ENCODE results near the gene LRMDA. TPM values are rescaled to one million over a fixed set of nuclear protein-coding genes. Genes with fewer than 3 reads are reported as not detected.

Gene LRMDA
- total RNA-seq, 1 experiment from 2014 or later, result 20.3 TPM

DNA sequence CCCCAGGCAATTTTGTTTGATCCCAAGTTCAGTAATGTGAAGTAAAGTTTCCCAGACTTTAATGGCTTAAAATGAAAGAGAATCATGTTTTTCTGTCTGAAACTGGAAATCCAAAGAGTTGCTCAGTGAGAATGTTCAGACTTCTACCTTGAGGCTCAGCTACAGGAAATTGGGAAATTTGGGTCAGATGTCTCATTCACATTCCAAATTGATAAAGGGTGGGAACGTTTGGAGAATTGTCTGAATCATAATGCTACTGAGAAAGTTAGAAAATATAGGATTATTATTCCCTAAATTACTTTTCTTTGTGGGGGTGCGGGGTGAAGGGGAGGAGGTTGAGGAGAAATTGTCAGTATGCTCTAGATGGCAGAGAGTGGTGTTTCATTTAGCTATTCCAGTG, 773.9 kb downstream of the LRMDA start:
- in situ Hi-C loops (cut with HindIII; ENCODE audit: low pct_unique_long_range_greater_than_20kb, low sequenced_read_pairs), result no loop called here
- DNase-seq (ENCODE audit: low read depth), result no peak

- in situ Hi-C loops (cut with HindIII; ENCODE audit: low pct_unique_long_range_greater_than_20kb, low sequenced_read_pairs), result no loop called here
- no peak for DNase-seq (ENCODE audit: low read depth)
Observed at GRCh38 chr10:76206797-76207352, 775.5 kb downstream of the LRMDA start.

DNA sequence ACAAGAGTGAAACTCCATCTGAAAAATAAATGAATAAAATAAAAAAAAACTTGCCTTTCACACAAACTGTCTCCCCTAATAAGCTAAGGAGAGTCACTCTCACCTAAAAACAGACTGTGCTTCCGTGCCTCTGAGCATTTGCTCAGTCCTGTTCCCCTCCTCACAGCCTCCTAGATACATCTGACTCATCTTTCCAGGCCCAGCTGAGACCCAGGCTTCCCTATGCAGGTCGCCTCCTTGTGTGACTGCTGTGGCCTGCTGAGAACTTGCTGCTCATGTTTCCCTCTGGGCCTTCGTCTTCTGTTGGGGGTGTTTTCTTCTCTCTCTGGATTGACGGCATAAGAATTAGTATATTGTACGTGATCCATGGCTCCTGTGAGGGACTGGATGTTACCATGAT, 777.7 kb downstream of the LRMDA start:
- in situ Hi-C loops (cut with HindIII; ENCODE audit: low pct_unique_long_range_greater_than_20kb, low sequenced_read_pairs), result no loop called here
- DNase-seq (ENCODE audit: low read depth), result no peak

DNA sequence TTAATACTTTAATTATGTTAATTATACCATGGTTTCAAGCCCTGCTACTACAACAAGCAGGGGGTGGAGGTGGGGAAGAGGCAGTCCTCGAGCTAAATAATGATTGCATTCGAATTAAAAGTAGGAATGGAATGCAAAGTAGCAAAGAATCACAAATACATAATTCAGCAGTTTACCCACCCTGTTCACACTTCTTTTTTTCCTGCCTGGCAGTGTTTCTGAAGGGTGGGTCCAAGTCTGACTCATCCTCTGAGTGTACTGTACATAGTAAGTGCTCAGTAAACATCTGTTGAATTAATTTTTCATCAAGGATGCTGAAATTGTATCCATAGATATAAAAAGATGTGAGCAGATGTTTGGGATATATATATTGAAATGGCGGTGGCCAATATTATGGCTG, 778.8 kb downstream of the LRMDA start:
- DNase-seq (ENCODE audit: low read depth), result no peak
- in situ Hi-C loops (cut with HindIII; ENCODE audit: low pct_unique_long_range_greater_than_20kb, low sequenced_read_pairs), result no loop called here

DNA sequence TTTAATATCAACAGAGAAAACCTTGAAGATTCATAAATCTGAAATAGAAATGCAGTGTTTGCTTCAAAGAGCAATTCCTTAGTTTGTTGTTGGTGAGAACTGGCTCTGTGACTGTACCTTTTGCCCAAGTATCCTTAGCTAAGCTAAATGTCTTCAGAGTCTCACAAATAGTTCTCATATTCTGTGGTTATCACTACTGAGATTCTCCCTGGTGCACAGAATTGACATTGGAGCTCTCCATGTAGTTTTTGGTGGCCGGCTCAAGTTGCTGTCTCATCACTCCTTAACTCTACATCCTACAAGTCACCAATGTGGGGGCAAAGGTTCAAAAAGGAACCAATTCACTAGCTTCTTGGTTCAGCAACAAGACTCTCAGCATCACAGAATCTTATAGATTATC, 780.3 kb downstream of the LRMDA start:
- no peak for DNase-seq (ENCODE audit: low read depth)
- in situ Hi-C loops (cut with HindIII; ENCODE audit: low pct_unique_long_range_greater_than_20kb, low sequenced_read_pairs), result no loop called here

- DNase-seq (ENCODE audit: low read depth), result no peak
- in situ Hi-C loops (cut with HindIII; ENCODE audit: low pct_unique_long_range_greater_than_20kb, low sequenced_read_pairs), result no loop called here
Observed at GRCh38 chr10:76213876-76214275, 782.5 kb downstream of the LRMDA start.

GRCh38 chr10:76218035-76218434, 786.6 kb downstream of the LRMDA start:
- no peak for DNase-seq (ENCODE audit: low read depth)
- in situ Hi-C loops (cut with HindIII; ENCODE audit: low pct_unique_long_range_greater_than_20kb, low sequenced_read_pairs), result no loop called here

DNA sequence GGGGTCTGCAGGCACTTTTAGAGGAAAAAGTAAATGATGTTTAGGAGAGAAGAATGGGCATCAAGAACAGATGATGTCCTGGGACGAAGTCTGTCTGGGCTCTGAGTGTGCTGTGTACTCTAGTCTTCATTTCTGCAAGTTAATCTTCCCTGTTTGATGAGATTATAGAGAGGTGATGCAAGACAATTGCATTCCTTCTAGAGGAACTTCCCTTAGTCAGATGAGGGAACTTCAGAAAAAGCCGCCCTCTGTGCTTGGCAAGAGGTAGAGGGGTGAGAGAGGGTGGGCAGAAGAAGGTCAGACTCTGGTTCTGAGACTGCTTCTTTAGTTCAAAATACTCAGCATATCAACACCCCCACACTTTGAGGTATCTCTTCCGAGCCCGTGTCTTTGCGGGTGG, 797.9 kb downstream of the LRMDA start:
- no peak for DNase-seq (ENCODE audit: low read depth)
- in situ Hi-C loops (cut with HindIII; ENCODE audit: low pct_unique_long_range_greater_than_20kb, low sequenced_read_pairs), result no loop called here

DNA sequence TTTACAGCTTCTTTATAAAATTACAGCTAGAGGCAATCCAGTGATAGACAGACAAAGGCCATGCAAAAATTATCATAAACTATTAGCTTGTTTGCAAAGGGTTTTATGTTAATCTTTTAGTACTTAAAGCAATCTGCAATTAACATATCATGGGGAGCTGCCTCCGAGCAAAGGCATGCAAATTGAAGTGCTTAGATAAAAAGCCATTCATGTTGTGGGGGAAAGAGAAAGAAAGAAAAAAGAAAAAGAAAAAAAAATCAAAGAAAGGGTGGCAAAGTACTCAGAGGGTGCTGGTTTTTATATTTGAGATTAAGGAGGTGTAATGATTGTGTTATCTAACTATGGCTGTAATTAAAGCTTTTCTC, 799.5 kb downstream of the LRMDA start:
- no peak for DNase-seq (ENCODE audit: low read depth)
- in situ Hi-C loops (cut with HindIII; ENCODE audit: low pct_unique_long_range_greater_than_20kb, low sequenced_read_pairs), result no loop called here

DNA sequence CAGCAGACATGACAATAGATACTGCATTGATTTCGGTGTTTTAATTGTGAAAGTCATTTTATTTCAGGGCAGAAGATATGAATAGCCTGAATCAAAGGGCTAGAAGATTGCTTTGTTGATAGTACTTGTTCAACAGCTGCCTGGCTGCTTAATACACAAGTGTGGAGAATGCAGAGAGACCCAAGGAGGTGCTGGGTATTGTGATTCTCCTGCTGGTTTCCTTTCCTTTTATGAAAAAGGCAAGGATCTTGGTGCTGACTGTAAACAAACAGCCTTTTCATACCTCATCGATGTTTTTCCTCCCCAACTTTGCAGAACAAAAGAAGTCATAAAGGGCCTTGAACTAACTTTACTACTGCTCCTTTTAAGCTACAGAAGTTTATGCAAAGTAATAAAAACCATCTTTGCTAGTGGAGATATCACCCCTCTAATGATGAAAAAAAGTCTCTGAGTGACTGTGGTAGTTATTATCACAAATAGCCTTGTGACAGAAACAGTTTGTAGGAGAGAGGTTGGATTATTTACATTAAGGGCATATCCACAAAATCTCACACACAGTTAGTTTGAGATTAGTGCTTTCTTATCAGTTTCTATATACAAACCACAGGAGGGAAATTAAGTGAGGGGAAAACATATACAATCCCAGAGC, 800.0 kb downstream of the LRMDA start:
- no peak for DNase-seq (ENCODE audit: low read depth)
- in situ Hi-C loops (cut with HindIII; ENCODE audit: low pct_unique_long_range_greater_than_20kb, low sequenced_read_pairs), result no loop called here

DNA sequence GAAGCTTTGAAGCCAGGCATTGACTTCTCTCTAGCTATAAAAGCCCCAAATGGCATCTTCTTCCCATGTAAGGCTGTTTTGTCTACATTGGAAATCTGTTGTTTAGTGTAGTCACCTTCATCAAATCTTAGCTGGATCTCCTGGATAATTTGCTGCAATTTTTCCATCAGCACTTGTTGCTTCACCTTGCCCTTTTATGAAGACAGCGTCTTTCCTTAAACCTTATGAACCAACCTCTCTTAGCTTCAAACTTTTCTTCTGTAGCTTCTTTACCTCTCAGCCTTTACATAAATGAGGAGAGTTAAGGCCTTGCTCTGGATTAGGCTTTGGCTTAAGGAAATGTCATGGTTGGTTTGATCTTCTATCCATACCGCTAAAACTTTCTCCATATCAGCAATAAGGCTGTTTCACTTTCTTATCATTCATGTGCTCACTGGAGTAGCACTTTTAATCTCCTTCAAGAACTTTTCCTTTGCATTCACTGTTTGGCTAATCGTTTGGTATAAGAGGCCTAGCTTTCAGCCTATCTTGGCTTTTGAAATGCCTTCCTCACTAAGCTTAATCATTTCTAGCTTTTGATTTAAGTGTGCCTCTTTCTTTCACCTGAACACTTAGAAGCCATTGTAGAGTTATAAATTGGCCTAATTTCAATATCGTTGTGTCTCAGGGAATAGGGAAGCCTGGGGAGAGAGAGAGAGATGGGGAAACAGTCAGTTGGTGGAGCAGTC, 803.2 kb downstream of the LRMDA start:
- no peak for DNase-seq (ENCODE audit: low read depth)
- in situ Hi-C loops (cut with HindIII; ENCODE audit: low pct_unique_long_range_greater_than_20kb, low sequenced_read_pairs), result no loop called here

DNA sequence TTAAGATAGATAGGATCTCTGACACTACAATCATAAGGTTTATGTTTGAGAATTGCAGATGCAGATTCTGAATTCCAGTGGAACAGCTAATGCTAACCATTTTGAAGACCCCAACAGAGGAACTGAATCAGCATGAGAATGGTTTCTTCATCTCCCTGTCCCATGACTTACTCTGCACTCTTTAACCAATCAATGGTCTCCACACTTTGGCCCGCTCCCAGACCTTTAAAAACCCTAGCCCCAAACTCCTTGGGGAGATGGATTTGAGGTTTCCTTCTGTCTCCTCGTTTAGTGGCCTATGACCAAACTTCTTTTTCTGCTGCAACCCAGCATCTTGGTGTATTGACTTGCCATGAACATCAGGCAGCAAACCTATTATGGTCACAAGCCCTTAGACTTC, 804.9 kb downstream of the LRMDA start:
- in situ Hi-C loops (cut with HindIII; ENCODE audit: low pct_unique_long_range_greater_than_20kb, low sequenced_read_pairs), result no loop called here
- no peak for DNase-seq (ENCODE audit: low read depth)

DNA sequence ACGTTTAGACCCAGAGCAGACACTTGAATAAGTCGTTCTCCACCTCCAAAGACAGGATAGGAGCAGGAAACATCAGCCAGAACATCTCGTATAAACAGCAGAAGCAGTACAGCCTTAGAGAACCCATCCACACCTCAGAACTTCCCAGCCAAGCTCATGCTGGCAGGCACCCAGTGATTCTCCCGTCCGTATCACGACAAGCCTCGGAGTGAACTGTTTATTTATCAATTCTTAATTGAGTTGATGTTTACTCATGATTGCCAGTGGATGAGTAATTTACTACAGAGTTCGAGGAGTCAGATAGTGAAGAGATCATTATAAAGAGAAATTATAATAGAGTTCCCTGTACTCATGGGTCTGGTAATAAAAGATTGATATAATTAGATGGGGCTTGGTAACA, 811.5 kb downstream of the LRMDA start:
- in situ Hi-C loops (cut with HindIII; ENCODE audit: low pct_unique_long_range_greater_than_20kb, low sequenced_read_pairs), result no loop called here
- DNase-seq (ENCODE audit: low read depth), result no peak

- in situ Hi-C loops (cut with HindIII; ENCODE audit: low pct_unique_long_range_greater_than_20kb, low sequenced_read_pairs), result no loop called here
- no peak for DNase-seq (ENCODE audit: low read depth)
Observed at GRCh38 chr10:76244061-76244686, 812.8 kb downstream of the LRMDA start.

GRCh38 chr10:76245951-76246495, 814.6 kb downstream of the LRMDA start:
- no peak for DNase-seq (ENCODE audit: low read depth)
- in situ Hi-C loops (cut with HindIII; ENCODE audit: low pct_unique_long_range_greater_than_20kb, low sequenced_read_pairs), result no loop called here

DNA sequence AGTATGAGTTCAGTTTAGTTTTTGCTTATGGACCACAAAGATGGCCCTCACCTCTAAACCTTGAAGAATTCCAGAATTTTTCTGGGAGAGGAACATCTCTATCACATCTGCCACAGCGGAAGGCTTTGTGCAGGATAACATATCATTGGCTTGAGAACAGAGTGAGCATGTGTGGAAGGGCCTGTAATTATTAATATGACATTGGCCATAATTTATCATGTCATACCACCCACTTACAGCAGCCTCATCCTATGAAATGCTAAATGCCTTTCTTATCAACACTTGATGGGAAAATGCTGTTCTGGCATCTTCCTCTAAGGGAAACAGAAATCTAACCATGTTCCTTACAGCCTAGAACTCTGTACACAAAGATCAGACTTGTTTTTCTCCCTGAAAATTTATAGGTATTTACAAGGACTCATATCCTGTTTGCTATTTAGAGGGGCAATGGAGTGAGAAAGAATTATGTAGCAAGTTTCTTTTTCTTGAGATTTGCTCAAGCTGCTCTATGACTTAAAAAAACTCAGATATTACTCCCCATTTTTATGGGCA, 817.3 kb downstream of the LRMDA start:
- no peak for DNase-seq (ENCODE audit: low read depth)
- in situ Hi-C loops (cut with HindIII; ENCODE audit: low pct_unique_long_range_greater_than_20kb, low sequenced_read_pairs), result no loop called here

- peak; percentile 40 for DNase-seq (ENCODE audit: low read depth)
- in situ Hi-C loops (cut with HindIII; ENCODE audit: low pct_unique_long_range_greater_than_20kb, low sequenced_read_pairs), result no loop called here
Observed at GRCh38 chr10:76251841-76252671, 820.6 kb downstream of the LRMDA start.

DNA sequence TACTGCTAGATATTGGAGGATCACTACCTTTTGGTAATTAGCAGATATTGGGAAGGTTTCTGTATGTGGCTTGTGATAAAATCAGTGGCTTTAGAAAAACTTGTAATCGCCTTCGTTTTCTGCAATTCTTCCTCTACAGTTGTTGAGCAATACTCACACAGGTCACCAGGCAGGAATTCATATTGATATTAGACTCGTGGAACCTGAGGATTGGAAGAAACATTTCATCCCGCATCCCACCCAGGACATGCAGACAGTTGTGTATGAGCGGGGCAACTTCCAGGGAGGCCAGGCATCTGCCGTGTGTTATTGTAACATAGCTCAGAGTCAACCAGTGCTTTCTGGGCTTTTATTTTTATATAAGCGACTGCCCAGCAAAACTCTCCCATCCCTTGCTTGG, 821.3 kb downstream of the LRMDA start:
- in situ Hi-C loops (cut with HindIII; ENCODE audit: low pct_unique_long_range_greater_than_20kb, low sequenced_read_pairs), result no loop called here
- DNase-seq (ENCODE audit: low read depth), result no peak
